ENCODE measurements around the gene S100G.

S100G gene

DNA sequence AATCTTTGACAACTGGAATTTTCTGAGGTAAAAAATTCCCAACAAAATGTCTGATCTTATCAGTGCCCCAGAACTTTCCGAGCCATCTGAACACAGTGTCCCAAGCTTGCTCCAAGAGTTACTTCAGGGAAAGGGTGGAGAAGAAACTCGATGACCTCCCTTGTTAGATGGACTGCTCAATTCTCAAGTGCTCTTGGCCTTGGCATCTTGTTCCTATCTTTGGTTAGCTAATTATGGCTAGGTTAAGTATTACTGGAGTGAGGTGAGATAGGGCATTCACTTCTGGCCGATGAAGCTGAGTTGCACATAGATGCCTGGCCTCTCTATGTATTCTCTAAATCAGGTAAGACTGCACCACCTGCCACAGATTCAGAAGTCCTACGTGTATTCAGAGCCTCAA lies 9.1 kb upstream of the S100G start:
- H3K36me3 ChIP-seq (ENCODE audit: control insufficient read depth in 2 of 2, insufficient read depth in 2 of 2, low read length in 2 of 2) = peaks cover 0 to 2% of the 10 kb centered on the region in 2 donors
- H3K4me3 ChIP-seq (ENCODE audit: low read length in 2 of 2) = no peak overlapping the region
- H3K27ac ChIP-seq (ENCODE audit: low read depth in 2 of 2, low read length in 2 of 2) = no peak overlapping the region
- no peaks in the 10 kb centered on the region for H3K4me1 ChIP-seq (ENCODE audit: control insufficient read depth in 2 of 2, insufficient read depth in 2 of 2, low read length in 2 of 2)
- no peaks in the 10 kb centered on the region for H3K9me3 ChIP-seq (ENCODE audit: control insufficient read depth in 2 of 2, low read length in 2 of 2)
- H3K27me3 ChIP-seq (ENCODE audit: control insufficient read depth in 2 of 2, insufficient read depth in 2 of 2, low read length in 2 of 2) = peaks cover 0 to 9% of the 10 kb centered on the region in 2 donors
- no peak overlapping the region for H3K9ac ChIP-seq (ENCODE audit: low read depth in 1 of 2, low read length in 2 of 2)

DNA sequence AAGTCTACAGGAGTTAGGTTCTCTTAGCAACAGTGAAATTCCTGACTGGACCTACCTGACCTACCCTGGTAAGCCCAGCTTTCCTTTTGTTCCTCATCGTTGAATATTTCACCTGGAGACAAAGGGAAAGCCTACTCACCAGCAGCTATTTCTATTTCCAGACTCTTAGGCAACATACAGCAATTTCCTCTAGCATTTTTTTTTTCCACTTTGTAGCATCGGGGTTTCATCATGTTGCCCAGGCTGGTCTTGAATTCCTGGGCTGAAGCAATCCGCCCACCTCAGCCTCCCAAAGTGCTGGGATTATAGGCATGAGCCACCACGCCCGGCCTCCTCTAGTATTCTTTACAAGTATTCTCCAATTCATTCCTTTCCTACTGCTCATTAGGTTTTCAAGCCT lies 6.8 kb upstream of the S100G start:
- Histone ChIP-seq H3K4me1 (ENCODE audit: control insufficient read depth in 2 of 2, insufficient read depth in 2 of 2, low read length in 2 of 2) (peaks cover 0 to 2% of the 10 kb centered on the region in 2 donors), H3K4me3 (ENCODE audit: low read length in 2 of 2) (no peak overlapping the region), H3K9me3 (ENCODE audit: control insufficient read depth in 2 of 2, low read length in 2 of 2) (no peaks in the 10 kb centered on the region), H3K27ac (ENCODE audit: low read depth in 2 of 2, low read length in 2 of 2) (no peak overlapping the region), H3K9ac (ENCODE audit: low read depth in 1 of 2, low read length in 2 of 2) (no peak overlapping the region), H3K27me3 (ENCODE audit: control insufficient read depth in 2 of 2, insufficient read depth in 2 of 2, low read length in 2 of 2) (peaks cover 0 to 16% of the 10 kb centered on the region in 2 donors), H3K36me3 (ENCODE audit: control insufficient read depth in 2 of 2, insufficient read depth in 2 of 2, low read length in 2 of 2) (no peaks in the 10 kb centered on the region)

DNA sequence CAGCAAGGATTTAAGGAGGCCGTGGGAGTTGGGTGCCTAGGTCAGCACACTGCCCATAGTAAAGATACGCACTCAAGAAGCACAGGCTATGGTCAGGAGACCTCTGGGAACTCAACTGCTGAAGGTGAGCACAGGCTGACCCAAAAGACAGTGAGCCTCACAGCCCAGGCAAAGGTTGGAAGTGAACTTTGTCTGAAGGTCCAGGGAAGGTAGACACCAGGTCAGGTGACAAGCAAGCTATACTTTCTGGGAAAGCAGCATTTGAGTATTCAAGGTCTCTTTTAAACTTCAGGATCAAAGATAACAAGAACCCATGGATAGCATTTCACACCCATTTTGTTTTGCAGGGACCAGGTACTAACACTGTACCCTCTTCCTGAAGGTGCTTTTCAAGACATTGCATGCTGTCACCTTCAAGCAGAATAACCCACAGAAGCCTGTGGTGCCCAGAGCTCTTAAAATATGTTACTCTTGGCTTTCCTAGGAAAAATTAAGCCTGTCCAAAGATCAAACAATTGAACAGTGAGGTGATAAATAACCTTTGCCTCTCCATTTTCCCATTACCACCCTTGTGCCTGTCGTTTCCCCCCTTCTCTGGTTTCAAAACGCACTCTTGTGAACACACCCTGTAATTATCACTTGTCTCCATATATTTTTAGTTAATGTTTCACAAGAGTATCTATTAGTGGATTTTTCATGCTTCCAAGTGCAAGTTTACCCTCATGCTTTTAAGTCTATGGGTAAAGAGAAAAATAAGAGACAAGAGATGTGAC lies 3.4 kb upstream of the S100G start:
- H3K9me3 ChIP-seq (ENCODE audit: control insufficient read depth in 2 of 2, low read length in 2 of 2) = no peaks in the 10 kb centered on the region
- no peaks in the 10 kb centered on the region for H3K36me3 ChIP-seq (ENCODE audit: control insufficient read depth in 2 of 2, insufficient read depth in 2 of 2, low read length in 2 of 2)
- peaks cover 0 to 2% of the 10 kb centered on the region in 2 donors for H3K4me1 ChIP-seq (ENCODE audit: control insufficient read depth in 2 of 2, insufficient read depth in 2 of 2, low read length in 2 of 2)
- H3K27me3 ChIP-seq (ENCODE audit: control insufficient read depth in 2 of 2, insufficient read depth in 2 of 2, low read length in 2 of 2) = peaks cover 3 to 11% of the 10 kb centered on the region in 2 donors
- H3K9ac ChIP-seq (ENCODE audit: low read depth in 1 of 2, low read length in 2 of 2) = no peak overlapping the region
- H3K27ac ChIP-seq (ENCODE audit: low read depth in 2 of 2, low read length in 2 of 2) = peak overlapping the region in 1 of 2 donors; percentile 48
- H3K4me3 ChIP-seq (ENCODE audit: low read length in 2 of 2) = peak overlapping the region in 1 of 2 donors; percentile 3

DNA sequence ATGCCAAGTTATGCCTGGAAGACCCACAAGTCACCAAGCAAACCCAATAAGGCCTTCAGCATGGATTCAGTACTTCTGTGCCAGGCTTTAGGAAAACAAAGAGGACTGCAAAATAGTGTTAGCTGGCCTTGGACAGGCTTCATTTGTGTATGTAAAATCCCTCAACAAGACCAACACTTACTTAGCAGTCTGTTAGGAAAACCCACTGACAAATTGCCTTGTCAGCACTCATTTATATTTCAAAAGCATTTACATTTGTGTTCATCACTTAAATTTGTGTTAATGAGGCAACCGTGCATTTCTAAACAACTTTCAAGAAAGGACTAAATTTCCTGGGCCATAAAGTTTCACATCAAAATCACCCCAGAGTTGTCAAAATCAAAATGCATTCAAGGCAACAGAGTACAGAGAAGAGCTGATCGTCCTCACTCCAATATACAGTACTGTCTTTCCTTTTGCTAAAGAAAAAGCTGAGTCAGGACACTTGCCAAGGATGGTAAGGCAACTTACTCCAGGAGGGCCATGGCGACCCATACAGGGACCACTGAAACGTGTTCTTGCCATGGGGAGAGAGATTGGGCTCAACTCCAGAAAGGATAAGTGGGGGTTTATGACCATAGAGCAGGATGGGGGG lies 1.6 kb downstream of the S100G start:
- no peak overlapping the region for H3K9ac ChIP-seq (ENCODE audit: low read depth in 1 of 2, low read length in 2 of 2)
- H3K27ac ChIP-seq (ENCODE audit: low read depth in 2 of 2, low read length in 2 of 2) = no peak overlapping the region
- peaks cover 3 to 7% of the 10 kb centered on the region in 2 donors for H3K27me3 ChIP-seq (ENCODE audit: control insufficient read depth in 2 of 2, insufficient read depth in 2 of 2, low read length in 2 of 2)
- H3K4me1 ChIP-seq (ENCODE audit: control insufficient read depth in 2 of 2, insufficient read depth in 2 of 2, low read length in 2 of 2) = peaks cover 0 to 2% of the 10 kb centered on the region in 2 donors
- no peak overlapping the region for H3K4me3 ChIP-seq (ENCODE audit: low read length in 2 of 2)
- H3K9me3 ChIP-seq (ENCODE audit: control insufficient read depth in 2 of 2, low read length in 2 of 2) = no peaks in the 10 kb centered on the region
- no peaks in the 10 kb centered on the region for H3K36me3 ChIP-seq (ENCODE audit: control insufficient read depth in 2 of 2, insufficient read depth in 2 of 2, low read length in 2 of 2)

DNA sequence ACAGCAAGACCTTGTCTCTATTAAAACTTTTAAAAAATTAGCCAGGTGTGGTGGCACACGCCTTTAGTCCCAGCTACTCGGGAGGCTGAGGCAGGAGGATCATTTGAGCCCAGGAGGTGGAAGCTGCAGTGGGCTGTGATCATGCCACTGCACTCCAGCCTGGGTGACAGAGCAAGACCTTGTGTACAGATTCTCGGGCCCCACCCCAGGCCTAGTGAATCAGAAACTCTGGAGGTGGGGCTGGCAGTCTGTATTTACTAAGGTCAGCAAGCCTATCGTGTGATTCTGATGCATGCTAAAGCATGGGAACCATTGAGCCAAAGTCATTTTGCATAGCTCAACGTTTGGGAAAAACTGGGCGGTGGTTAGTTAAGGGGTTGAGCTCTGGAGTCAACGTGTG lies 3.5 kb downstream of the S100G start:
- no peaks in the 10 kb centered on the region for H3K36me3 ChIP-seq (ENCODE audit: control insufficient read depth in 2 of 2, insufficient read depth in 2 of 2, low read length in 2 of 2)
- H3K27ac ChIP-seq (ENCODE audit: low read depth in 2 of 2, low read length in 2 of 2) = no peak overlapping the region
- peaks cover 3 to 7% of the 10 kb centered on the region in 2 donors for H3K27me3 ChIP-seq (ENCODE audit: control insufficient read depth in 2 of 2, insufficient read depth in 2 of 2, low read length in 2 of 2)
- H3K4me1 ChIP-seq (ENCODE audit: control insufficient read depth in 2 of 2, insufficient read depth in 2 of 2, low read length in 2 of 2) = no peaks in the 10 kb centered on the region
- no peak overlapping the region for H3K9ac ChIP-seq (ENCODE audit: low read depth in 1 of 2, low read length in 2 of 2)
- no peak overlapping the region for H3K4me3 ChIP-seq (ENCODE audit: low read length in 2 of 2)
- H3K9me3 ChIP-seq (ENCODE audit: control insufficient read depth in 2 of 2, low read length in 2 of 2) = no peaks in the 10 kb centered on the region

DNA sequence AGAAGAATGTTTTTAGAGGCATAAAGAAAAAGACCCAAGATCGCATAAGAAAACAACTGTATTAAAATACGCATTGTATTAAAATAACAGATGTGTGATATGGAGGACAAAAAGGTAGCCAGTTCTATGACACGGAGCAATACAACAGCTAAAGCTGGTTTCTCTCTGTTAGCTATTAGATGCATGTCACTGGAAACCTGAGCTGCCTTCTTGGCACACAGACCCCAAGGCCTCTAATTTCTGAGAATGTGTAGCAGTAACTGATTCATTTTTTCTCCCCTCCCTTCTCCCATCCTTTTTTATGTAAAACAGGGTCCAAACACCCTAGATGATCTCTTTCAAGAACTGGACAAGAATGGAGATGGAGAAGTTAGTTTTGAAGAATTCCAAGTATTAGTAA lies 4.1 kb downstream of the S100G start:
- H3K9me3 ChIP-seq (ENCODE audit: control insufficient read depth in 2 of 2, low read length in 2 of 2) = no peaks in the 10 kb centered on the region
- peaks cover 3 to 7% of the 10 kb centered on the region in 2 donors for H3K27me3 ChIP-seq (ENCODE audit: control insufficient read depth in 2 of 2, insufficient read depth in 2 of 2, low read length in 2 of 2)
- no peak overlapping the region for H3K9ac ChIP-seq (ENCODE audit: low read depth in 1 of 2, low read length in 2 of 2)
- no peak overlapping the region for H3K27ac ChIP-seq (ENCODE audit: low read depth in 2 of 2, low read length in 2 of 2)
- H3K36me3 ChIP-seq (ENCODE audit: control insufficient read depth in 2 of 2, insufficient read depth in 2 of 2, low read length in 2 of 2) = no peaks in the 10 kb centered on the region
- H3K4me3 ChIP-seq (ENCODE audit: low read length in 2 of 2) = no peak overlapping the region
- no peaks in the 10 kb centered on the region for H3K4me1 ChIP-seq (ENCODE audit: control insufficient read depth in 2 of 2, insufficient read depth in 2 of 2, low read length in 2 of 2)

DNA sequence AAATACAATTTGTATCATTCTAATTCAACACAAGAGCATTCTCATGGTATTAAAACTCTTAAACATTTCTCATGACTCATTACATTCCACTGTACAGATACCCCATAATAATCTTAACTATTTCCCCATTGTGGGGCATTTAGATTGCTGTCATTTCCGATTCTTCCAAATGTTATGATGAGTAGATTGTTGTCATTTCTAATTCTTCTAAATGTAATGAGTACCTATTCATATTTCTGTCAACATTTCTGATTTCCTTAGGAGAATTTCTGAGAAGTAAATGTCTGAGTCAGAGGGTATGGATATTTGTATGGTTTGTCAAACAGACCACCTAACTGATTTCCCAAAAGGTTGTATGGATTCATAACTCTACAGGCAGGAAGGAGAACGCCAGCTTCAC lies 8.3 kb downstream of the S100G start:
- H3K9me3 ChIP-seq (ENCODE audit: control insufficient read depth in 2 of 2, low read length in 2 of 2) = no peaks in the 10 kb centered on the region
- H3K4me1 ChIP-seq (ENCODE audit: control insufficient read depth in 2 of 2, insufficient read depth in 2 of 2, low read length in 2 of 2) = peaks cover 0 to 2% of the 10 kb centered on the region in 2 donors
- H3K27me3 ChIP-seq (ENCODE audit: control insufficient read depth in 2 of 2, insufficient read depth in 2 of 2, low read length in 2 of 2) = peaks cover 3 to 6% of the 10 kb centered on the region in 2 donors
- no peak overlapping the region for H3K4me3 ChIP-seq (ENCODE audit: low read length in 2 of 2)
- no peak overlapping the region for H3K9ac ChIP-seq (ENCODE audit: low read depth in 1 of 2, low read length in 2 of 2)
- H3K27ac ChIP-seq (ENCODE audit: low read depth in 2 of 2, low read length in 2 of 2) = no peak overlapping the region
- no peaks in the 10 kb centered on the region for H3K36me3 ChIP-seq (ENCODE audit: control insufficient read depth in 2 of 2, insufficient read depth in 2 of 2, low read length in 2 of 2)

DNA sequence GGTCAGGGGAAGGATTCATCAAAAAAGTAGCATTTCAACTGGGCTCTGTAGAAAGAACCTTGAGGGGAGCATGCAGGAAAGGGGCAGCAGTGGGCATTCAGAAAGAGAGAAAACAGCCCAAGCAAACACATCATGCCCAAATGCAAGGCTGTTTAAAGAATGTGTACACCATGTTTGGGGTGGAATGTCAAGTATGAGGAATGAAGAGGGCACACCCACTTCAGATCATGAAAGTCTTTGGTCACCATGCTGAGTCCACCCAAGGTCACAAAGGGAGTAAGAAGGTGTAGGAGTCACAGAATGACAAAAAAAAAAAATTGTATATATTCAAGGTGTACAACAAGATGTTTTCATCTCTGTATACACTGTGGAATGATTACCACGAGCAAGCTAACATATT lies 9.4 kb downstream of the S100G start:
- Histone ChIP-seq H3K9me3 (ENCODE audit: control insufficient read depth in 2 of 2, low read length in 2 of 2) (no peaks in the 10 kb centered on the region), H3K4me3 (ENCODE audit: low read length in 2 of 2) (no peak overlapping the region), H3K27me3 (ENCODE audit: control insufficient read depth in 2 of 2, insufficient read depth in 2 of 2, low read length in 2 of 2) (peaks cover 2 to 3% of the 10 kb centered on the region in 2 donors), H3K4me1 (ENCODE audit: control insufficient read depth in 2 of 2, insufficient read depth in 2 of 2, low read length in 2 of 2) (peaks cover 0 to 2% of the 10 kb centered on the region in 2 donors), H3K9ac (ENCODE audit: low read depth in 1 of 2, low read length in 2 of 2) (no peak overlapping the region), H3K27ac (ENCODE audit: low read depth in 2 of 2, low read length in 2 of 2) (no peak overlapping the region), H3K36me3 (ENCODE audit: control insufficient read depth in 2 of 2, insufficient read depth in 2 of 2, low read length in 2 of 2) (no peaks in the 10 kb centered on the region)

DNA sequence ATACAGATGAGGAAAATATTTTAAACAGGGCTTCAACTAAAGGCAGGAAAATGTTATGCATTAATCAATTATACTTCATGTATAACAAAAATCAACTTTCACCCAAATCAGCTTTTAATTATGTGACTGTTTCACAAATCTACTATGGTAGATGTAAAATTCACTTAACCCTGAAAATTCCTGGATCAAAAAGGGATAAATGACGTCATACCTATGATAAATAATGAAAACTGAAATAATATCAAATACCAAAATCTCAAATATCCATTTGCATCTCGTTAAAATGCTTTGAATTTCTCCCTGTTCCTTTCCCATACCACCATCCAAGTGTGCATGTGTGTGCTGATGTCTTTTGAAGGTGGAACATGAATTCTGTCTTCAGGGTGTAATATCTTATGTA lies 11.5 kb downstream of the S100G start:
- Histone ChIP-seq H3K27me3 (ENCODE audit: control insufficient read depth in 2 of 2, insufficient read depth in 2 of 2, low read length in 2 of 2) (peaks cover 0 to 4% of the 10 kb centered on the region in 2 donors), H3K27ac (ENCODE audit: low read depth in 2 of 2, low read length in 2 of 2) (no peak overlapping the region), H3K4me3 (ENCODE audit: low read length in 2 of 2) (no peak overlapping the region), H3K9ac (ENCODE audit: low read depth in 1 of 2, low read length in 2 of 2) (no peak overlapping the region), H3K9me3 (ENCODE audit: control insufficient read depth in 2 of 2, low read length in 2 of 2) (no peaks in the 10 kb centered on the region), H3K4me1 (ENCODE audit: control insufficient read depth in 2 of 2, insufficient read depth in 2 of 2, low read length in 2 of 2) (peaks cover 0 to 2% of the 10 kb centered on the region in 2 donors), H3K36me3 (ENCODE audit: control insufficient read depth in 2 of 2, insufficient read depth in 2 of 2, low read length in 2 of 2) (peaks cover 0 to 1% of the 10 kb centered on the region in 2 donors)

DNA sequence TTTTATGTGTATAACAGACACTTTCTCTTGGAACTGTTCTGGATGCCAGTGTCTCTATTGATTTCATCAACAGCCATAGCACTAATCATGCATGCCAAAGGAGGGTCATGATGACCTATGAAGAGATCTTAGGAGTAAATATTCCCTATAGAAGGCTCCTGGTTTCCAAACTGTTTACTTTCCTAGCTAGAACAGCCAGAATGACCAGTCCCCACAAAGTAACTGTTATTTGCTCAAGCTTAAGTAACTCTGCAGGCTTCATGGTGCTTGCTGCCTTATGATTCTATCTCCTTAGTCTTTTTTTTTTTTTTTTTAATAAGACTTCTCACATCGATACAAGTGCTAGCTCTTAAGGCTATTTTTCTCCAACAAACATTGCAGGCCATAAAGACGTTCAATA lies 12.4 kb downstream of the S100G start:
- peaks cover 0 to 3% of the 10 kb centered on the region in 2 donors for H3K36me3 ChIP-seq (ENCODE audit: control insufficient read depth in 2 of 2, insufficient read depth in 2 of 2, low read length in 2 of 2)
- no peak overlapping the region for H3K9ac ChIP-seq (ENCODE audit: low read depth in 1 of 2, low read length in 2 of 2)
- no peaks in the 10 kb centered on the region for H3K9me3 ChIP-seq (ENCODE audit: control insufficient read depth in 2 of 2, low read length in 2 of 2)
- peaks cover 0 to 4% of the 10 kb centered on the region in 2 donors for H3K27me3 ChIP-seq (ENCODE audit: control insufficient read depth in 2 of 2, insufficient read depth in 2 of 2, low read length in 2 of 2)
- peaks cover 0 to 2% of the 10 kb centered on the region in 2 donors for H3K4me1 ChIP-seq (ENCODE audit: control insufficient read depth in 2 of 2, insufficient read depth in 2 of 2, low read length in 2 of 2)
- no peak overlapping the region for H3K4me3 ChIP-seq (ENCODE audit: low read length in 2 of 2)
- no peak overlapping the region for H3K27ac ChIP-seq (ENCODE audit: low read depth in 2 of 2, low read length in 2 of 2)
